GM18873 (cell line): ENCODE results near the gene MIEF1.
"Not testable (repeated sequence)": the region's sequence is repeated elsewhere in the genome, so short reads cannot be mapped to it uniquely, and the experiment has no call there.

Experiments used
- ATAC-seq: cut with Tn5 transposase; IDR thresholded peaks from one replicate; pipeline ENCODE4 v1.9.1; 2021; ENCODE audit warnings: mild to moderate bottlenecking, moderate library complexity, moderate number of reproducible peaks; ENCODE audit not compliant: unreplicated experiment, low FRiP score

Gene MIEF1

GRCh38 chr22:39489094-39490068 lies 12.7 kb upstream of the MIEF1 start:
- ATAC-seq: no peak

GRCh38 chr22:39490135-39490798 lies 11.8 kb upstream of the MIEF1 start:
- no peak for ATAC-seq

- ATAC-seq: no peak
Observed at GRCh38 chr22:39490966-39491680, 11.0 kb upstream of the MIEF1 start.

- no peak for ATAC-seq
Observed at GRCh38 chr22:39491696-39492095, 10.4 kb upstream of the MIEF1 start.

GRCh38 chr22:39492186-39492585 lies 9.9 kb upstream of the MIEF1 start:
- no peak for ATAC-seq

- no peak for ATAC-seq
Observed at GRCh38 chr22:39493759-39494158, 8.3 kb upstream of the MIEF1 start.

GRCh38 chr22:39494471-39495120 lies 7.5 kb upstream of the MIEF1 start:
- ATAC-seq: no peak

GRCh38 chr22:39496131-39496838 lies 5.8 kb upstream of the MIEF1 start:
- ATAC-seq: no peak

GRCh38 chr22:39497429-39497828 lies 4.7 kb upstream of the MIEF1 start:
- ATAC-seq: no peak

GRCh38 chr22:39498368-39498767 lies 3.7 kb upstream of the MIEF1 start:
- ATAC-seq: no peak

GRCh38 chr22:39498802-39499201 lies 3.3 kb upstream of the MIEF1 start:
- ATAC-seq: no peak

GRCh38 chr22:39500101-39500500 lies 2.0 kb upstream of the MIEF1 start:
- no peak for ATAC-seq

- ATAC-seq: peak; percentile 35
Observed at GRCh38 chr22:39501644-39502108, 414 bp upstream of the MIEF1 start.

GRCh38 chr22:39502789-39503409 lies 809 bp downstream of the MIEF1 start:
- ATAC-seq: no peak

- ATAC-seq: no peak
Observed at GRCh38 chr22:39503630-39504029, 1.5 kb downstream of the MIEF1 start.

- no peak for ATAC-seq
Observed at GRCh38 chr22:39504071-39504470, 2.0 kb downstream of the MIEF1 start.

- not testable (repeated sequence) for ATAC-seq
Observed at GRCh38 chr22:39507021-39507420, 4.9 kb downstream of the MIEF1 start.

- no peak for ATAC-seq
Observed at GRCh38 chr22:39508393-39508792, 6.3 kb downstream of the MIEF1 start.

- no peak for ATAC-seq
Observed at GRCh38 chr22:39510529-39511149, 8.5 kb downstream of the MIEF1 start.
